GM21619 (cell line): Measurements from ENCODE around the gene SRGAP3.

Source experiments
- ATAC-seq: cut with Tn5 transposase; IDR thresholded peaks from one replicate; pipeline ENCODE4 v1.9.1; 2021; ENCODE audit not compliant: unreplicated experiment

Gene SRGAP3

GRCh38 chr3:9180764-9181117 is 68.7 kb downstream of the SRGAP3 start:
- peak; percentile 16 for ATAC-seq

GRCh38 chr3:9179826-9180763 is 69.4 kb downstream of the SRGAP3 start:
- ATAC-seq, result peak; percentile 74

GRCh38 chr3:9178697-9179096 is 70.7 kb downstream of the SRGAP3 start:
- ATAC-seq, result no peak

- ATAC-seq, result no peak
These were observed 74.0 kb downstream of the SRGAP3 start for GRCh38 chr3:9175421-9175820.

GRCh38 chr3:9173445-9173844 is 76.0 kb downstream of the SRGAP3 start:
- no peak for ATAC-seq

- ATAC-seq, result no peak
These were observed 76.6 kb downstream of the SRGAP3 start for GRCh38 chr3:9172851-9173321.

GRCh38 chr3:9170851-9171160 is 78.6 kb downstream of the SRGAP3 start:
- ATAC-seq, result no peak

GRCh38 chr3:9169956-9170850 is 79.2 kb downstream of the SRGAP3 start:
- ATAC-seq, result no peak

GRCh38 chr3:9169326-9169725 is 80.1 kb downstream of the SRGAP3 start:
- no peak for ATAC-seq

GRCh38 chr3:9168241-9168741 is 81.2 kb downstream of the SRGAP3 start:
- ATAC-seq, result peak; percentile 98

- ATAC-seq, result no peak
These were observed 82.2 kb downstream of the SRGAP3 start for GRCh38 chr3:9167222-9167621.

- no peak for ATAC-seq
These were observed 84.0 kb downstream of the SRGAP3 start for GRCh38 chr3:9165421-9165820.

- ATAC-seq, result no peak
These were observed 86.2 kb downstream of the SRGAP3 start for GRCh38 chr3:9163289-9163688.

GRCh38 chr3:9161811-9162210 is 87.6 kb downstream of the SRGAP3 start:
- ATAC-seq, result no peak

GRCh38 chr3:9161298-9161697 is 88.1 kb downstream of the SRGAP3 start:
- ATAC-seq, result no peak

GRCh38 chr3:9158865-9159630 is 90.4 kb downstream of the SRGAP3 start:
- no peak for ATAC-seq

- ATAC-seq, result no peak
These were observed 91.6 kb downstream of the SRGAP3 start for GRCh38 chr3:9157651-9158362.

- no peak for ATAC-seq
These were observed 92.8 kb downstream of the SRGAP3 start for GRCh38 chr3:9156604-9157003.

GRCh38 chr3:9155028-9155427 is 94.4 kb downstream of the SRGAP3 start:
- no peak for ATAC-seq

GRCh38 chr3:9153904-9154619 is 95.4 kb downstream of the SRGAP3 start:
- ATAC-seq, result no peak
